GM13977 (cell line): ENCODE data around the gene SEC23A.
A peak's percentile ranks its signal among the peaks of the same experiment; 100 is the strongest.
"Not testable (repeated sequence)": the region's sequence is repeated elsewhere in the genome, so short reads cannot be mapped to it uniquely, and the experiment has no call there.

Experiments used
- DNase-seq: peaks from one replicate; pipeline ENCODE4 v3.0.0; 2012; ENCODE audit warnings: low spot score
- in situ Hi-C: fragments of 300-500 bp; cut with MboI; formaldehyde crosslinking; loops from one replicate; pipeline ENCODE4 v1.12.0; 2022; ENCODE audit warnings: low sequenced_read_pairs, low pct_unique_long_range_greater_than_20kb, mixed read lengths, inconsistent platforms; ENCODE audit not compliant: unreplicated experiment
- TF ChIP-seq, protein P1 (sequence below): IDR thresholded peaks from 2 replicates; pipeline ENCODE4 v1.5.1; 2012; ENCODE audit warnings: mild to moderate bottlenecking, control low read depth; ENCODE audit not compliant: insufficient read depth; ENCODE audit errors: extremely low read depth, missing control alignments

Gene SEC23A

DNA sequence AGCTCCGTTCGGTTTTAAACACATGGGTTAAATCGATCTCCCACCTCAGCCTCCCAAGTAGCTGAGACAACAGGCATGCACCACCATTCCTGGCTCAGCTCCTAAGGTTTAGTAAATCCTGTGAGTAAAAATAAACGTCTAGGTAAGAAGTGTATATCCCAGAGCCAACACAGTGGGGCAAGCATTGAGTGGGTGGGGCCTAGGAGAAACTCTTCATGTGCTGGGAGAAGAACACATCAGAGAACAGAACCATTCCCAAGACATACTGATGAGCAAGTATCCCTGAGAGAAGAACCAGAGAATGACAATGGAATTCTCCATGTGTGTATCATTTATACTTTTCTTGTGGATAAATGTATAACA lies 86.3 kb downstream of the SEC23A start:
- in situ Hi-C loops, result loop anchor here (25.0 kb wide), 1 partner anchor 304 kb away; no protein-coding TSS in a partner anchor
- TF ChIP-seq, protein P1, sequence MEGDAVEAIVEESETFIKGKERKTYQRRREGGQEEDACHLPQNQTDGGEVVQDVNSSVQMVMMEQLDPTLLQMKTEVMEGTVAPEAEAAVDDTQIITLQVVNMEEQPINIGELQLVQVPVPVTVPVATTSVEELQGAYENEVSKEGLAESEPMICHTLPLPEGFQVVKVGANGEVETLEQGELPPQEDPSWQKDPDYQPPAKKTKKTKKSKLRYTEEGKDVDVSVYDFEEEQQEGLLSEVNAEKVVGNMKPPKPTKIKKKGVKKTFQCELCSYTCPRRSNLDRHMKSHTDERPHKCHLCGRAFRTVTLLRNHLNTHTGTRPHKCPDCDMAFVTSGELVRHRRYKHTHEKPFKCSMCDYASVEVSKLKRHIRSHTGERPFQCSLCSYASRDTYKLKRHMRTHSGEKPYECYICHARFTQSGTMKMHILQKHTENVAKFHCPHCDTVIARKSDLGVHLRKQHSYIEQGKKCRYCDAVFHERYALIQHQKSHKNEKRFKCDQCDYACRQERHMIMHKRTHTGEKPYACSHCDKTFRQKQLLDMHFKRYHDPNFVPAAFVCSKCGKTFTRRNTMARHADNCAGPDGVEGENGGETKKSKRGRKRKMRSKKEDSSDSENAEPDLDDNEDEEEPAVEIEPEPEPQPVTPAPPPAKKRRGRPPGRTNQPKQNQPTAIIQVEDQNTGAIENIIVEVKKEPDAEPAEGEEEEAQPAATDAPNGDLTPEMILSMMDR, result no peak

DNA sequence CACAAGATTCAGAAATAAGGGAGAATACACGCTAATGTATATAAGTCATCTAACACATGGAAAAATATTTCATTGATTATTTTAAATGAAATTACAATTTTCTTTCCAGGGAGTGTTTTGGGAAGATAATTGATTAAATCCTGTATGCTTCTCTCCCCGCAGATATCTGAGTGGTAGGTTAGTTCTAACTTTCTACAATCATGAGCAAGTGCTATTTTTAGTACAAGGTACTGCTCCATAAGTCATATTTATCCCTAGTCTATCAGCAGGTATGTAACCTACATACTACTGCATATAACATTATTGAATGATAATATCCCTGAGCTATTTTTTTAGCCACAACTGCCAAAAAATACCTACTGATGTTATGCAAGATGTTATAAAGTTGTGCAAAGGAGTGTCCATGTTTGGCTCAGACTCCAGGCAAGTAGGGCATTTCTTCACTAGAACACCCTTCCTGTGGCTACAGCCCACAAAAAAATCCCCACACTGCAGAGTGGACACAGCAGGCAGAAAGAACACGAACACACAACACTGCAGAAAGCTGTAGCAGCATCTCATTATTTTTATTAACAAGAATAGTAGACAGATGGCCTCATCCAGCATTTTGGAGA lies 87.0 kb downstream of the SEC23A start:
- no peak for DNase-seq
- in situ Hi-C loops, result loop anchor here (25.0 kb wide), 1 partner anchor 304 kb away; no protein-coding TSS in a partner anchor
- TF ChIP-seq, protein P1, result no peak

More for the DNA sequence above, 86.3 kb downstream of the SEC23A start:
- no peak for DNase-seq

DNA sequence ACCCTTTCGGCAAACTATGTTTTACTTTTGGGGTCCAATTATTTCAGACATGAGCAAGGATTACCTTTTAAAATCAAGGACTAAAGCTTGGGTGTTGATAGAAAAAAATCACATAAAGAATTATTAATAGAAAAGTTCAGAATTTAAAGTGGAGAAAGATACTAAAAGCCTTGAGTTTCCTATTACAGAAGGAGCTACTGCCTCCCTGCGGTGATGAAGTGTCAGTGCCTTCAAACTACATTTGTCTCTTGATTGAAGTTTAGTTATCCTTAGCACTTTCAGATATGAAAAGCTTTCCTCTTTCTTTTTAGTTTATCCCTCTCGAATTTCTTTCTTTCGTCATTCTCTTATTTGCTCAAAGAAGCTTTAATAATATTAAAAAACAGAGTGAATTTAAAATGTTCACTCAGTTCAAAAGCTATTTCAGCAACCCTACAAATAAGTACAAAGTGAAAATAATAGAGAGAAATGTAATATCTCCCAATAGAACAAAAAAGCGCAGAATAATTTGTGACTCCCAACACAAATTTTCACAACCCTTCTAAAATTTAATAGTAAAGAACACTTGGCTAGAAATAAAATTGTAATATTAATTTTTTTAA lies 87.6 kb downstream of the SEC23A start:
- in situ Hi-C loops, result loop anchor here (25.0 kb wide), 1 partner anchor 303 kb away; no protein-coding TSS in a partner anchor
- DNase-seq, result peak; percentile 76
- TF ChIP-seq, protein P1, result peak; percentile 84

DNA sequence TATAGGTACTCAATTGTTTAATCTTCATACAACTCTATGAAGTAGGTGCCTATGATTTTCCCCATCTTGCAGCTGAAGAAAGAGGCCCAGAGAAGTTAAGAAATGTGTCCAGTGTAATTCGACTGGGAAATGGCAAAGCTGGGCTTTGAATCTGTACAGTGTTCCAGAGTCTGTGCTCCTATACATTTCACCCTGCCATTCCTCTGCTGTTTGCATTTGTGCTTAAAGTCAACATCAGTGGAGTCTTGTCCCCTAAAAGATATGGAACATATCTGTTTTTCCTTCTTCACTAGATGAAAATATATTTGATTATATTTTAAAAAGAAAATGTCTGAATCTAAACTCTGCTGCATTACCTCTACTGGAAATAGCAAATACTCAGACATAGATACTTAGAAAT lies 88.6 kb downstream of the SEC23A start:
- in situ Hi-C loops, result loop anchor here (25.0 kb wide), 1 partner anchor 302 kb away; no protein-coding TSS in a partner anchor
- DNase-seq, result no peak
- TF ChIP-seq, protein P1, result no peak

DNA sequence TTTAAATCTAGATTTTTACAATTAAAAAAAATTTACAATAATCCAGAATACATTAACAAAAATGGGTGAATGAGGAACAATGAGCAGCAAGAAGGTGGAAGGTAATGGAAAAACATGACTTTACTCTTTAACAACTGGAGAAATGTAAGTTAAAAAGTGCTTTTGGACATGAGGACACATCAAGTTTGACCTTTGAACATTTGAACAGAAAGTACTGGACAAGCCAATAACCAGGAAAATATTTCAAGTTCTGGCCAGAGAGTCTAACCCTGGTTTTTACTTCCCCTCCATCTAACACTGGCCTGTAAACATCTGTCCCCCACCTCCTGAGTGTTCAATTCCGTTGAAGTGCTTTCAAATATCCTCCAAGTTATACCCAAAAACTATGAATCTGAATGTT lies 94.1 kb downstream of the SEC23A start:
- in situ Hi-C loops, result loop anchor here (25.0 kb wide), 1 partner anchor 297 kb away; no protein-coding TSS in a partner anchor

DNA sequence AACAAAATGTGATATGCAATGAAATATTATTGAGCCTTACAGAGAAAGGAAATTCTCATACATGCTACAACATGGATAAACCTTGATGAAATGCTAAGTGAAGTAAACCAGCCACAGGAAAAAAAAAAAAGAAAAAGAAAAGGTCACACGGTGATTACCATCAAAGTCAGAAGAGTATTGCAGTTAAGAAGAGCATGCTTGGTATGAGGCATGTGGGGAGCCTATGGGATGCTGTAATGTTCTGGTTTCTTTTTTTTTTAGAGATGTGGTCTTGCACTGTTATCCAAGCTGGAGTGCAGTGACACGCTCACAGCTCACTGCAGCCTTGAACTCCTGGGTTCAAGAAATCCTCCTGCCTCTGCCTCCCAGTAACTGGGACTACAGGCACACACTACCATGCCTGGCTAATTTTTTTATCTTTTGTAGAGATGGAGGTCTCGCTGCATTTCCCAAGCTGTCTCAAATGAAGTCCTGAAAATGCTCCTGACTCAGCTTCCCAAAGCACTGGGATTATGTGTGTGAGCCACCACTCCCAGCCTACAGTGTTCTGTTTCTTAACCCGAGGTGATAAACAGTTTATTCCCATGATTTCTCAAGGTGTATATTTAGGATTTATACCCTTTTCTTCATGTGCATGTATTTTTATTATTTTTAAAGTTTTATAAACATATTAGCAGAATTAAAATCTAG lies 96.2 kb downstream of the SEC23A start:
- DNase-seq, result no peak
- TF ChIP-seq, protein P1, result no peak
- in situ Hi-C loops, result loop anchor here (25.0 kb wide), 1 partner anchor 295 kb away; no protein-coding TSS in a partner anchor

More for the DNA sequence above, 94.1 kb downstream of the SEC23A start:
- not testable (repeated sequence) for DNase-seq
